Stimulated activated CD4-positive, alpha-beta T cell treated with anti-CD3 and anti-CD28 coated beads, Interleukin-1b, Interleukin-23, amount 100 ng/mL, for 48 hours (primary cell): ENCODE measurements around the gene KRTAP13-1.

Experiments used
- DNase-seq: peaks from one replicate; pipeline ENCODE4 v3.0.0-alpha.2; 2020

Gene KRTAP13-1

DNA sequence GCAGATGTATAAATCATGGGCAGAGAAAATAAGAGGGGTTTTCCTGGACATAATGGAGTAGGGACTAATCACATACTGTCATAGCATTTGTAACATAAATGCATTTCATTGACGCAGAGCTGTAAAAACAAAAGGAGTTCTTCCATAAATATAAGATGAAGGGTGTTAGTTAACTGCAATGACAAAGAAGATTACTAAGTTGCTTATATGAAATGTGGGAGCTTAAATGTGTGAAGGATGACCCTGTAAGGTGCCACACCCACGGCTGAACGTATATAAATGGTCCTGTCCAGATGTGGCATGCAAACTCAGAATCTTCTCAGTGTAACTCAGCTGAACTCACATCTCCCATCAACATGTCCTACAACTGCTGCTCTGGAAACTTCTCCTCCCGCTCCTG, at the start of gene KRTAP13-1:
TSS of gene KRTAP13-1 (plus strand) at position 301 of the 400 bp plus-strand sequence. CDS start at position 357, 56 bp downstream.
- DNase-seq: no peak

DNA sequence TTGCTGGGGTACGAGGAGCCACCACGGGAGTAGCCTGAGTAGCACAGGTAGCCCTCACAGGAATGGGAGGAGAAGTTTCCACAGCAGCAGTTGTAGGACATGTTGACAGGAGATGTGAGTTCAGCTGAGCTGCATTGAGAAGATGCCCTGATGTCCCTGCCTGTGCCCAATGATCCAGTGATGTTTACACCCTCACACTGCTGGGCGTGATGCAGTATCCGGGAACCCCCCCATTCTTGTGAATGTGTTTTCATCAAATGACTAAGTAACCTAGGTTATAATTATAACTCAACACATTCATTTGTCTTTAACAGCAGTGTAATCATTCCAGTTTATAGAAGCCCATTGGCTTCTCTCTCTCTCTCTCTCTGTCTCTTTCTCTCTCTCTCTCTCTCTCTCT, 47.3 kb upstream of the KRTAP13-1 start, which contains the start of gene KRTAP23-1:
TSS of gene KRTAP23-1 (minus strand) at position 101 of the 400 bp plus-strand sequence. CDS start at position 101, 0 bp downstream.
- no peak for DNase-seq

DNA sequence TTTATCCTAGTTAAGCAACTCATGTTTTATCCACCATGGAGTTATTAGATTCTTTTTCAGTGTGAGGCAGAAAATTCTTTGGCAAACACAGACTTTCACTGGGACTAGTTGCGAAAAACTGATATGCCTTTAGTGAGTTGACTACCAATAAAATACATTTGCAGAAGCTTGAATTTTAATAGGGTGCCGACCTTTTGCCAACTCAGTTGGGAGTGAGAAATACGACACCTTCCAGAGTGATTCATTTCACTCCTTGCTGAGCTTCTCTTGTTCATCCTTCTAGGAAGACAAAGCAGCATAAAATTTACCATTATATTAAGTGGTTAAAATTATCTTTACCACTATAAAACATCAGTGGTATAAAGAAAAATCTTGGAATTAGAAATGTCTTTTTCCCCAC, 46.3 kb upstream of the KRTAP13-1 start:
- DNase-seq: no peak

- no peak for DNase-seq
Measured at GRCh38 chr21:30351534-30351933, 44.3 kb upstream of the KRTAP13-1 start.

DNA sequence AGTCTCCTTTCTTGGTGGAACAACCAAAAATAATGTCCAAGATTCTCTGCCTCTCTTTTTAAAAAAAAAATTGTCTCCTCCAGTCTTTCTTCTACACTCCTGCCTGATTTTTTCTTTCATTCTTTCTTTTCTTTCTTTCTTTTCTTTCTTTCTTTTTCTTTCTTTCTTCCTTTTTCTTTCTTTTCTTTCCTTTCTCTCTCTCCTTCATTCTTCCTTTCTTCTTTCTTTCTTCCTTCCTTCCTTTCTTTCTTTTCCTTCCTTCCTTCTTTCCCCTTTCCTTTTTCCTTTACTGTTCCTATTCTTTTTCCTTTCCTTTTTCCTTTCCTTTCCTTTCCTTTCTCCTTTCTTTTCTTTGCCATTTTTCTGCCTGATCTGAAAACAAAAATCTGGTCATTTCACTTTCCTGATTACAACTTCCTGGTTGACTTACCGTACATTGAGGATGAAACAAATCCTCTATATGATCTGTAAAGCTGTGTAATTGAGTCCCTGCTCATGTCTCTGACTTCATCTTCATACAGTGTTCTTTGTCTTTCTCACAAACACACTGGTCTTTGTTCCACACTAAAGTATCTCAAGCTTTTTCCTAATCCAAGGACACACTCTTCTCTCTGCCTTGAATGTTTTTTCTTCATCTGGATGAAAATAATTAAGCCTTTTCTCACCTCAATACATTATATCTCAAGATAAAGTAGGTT, 41.4 kb upstream of the KRTAP13-1 start:
- DNase-seq: no peak

DNA sequence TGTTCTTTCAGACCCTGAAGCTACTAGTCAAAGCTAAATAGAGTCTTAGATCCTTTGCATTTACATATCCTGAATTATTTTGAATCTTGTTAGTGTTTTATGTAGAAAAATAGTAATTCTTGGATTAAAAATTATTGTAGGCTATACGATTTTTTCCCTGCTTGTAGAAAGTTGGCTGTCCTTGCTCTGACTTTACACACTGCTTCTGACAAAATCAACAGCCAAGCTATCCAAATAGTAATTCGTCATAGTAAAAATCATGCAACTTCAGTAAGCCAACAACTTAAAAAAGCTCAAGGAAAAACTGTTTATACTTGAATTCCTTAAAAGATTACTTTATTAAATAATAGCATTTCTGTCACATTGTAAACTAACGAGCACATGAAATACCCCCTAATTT, 39.9 kb upstream of the KRTAP13-1 start:
- no peak for DNase-seq

DNA sequence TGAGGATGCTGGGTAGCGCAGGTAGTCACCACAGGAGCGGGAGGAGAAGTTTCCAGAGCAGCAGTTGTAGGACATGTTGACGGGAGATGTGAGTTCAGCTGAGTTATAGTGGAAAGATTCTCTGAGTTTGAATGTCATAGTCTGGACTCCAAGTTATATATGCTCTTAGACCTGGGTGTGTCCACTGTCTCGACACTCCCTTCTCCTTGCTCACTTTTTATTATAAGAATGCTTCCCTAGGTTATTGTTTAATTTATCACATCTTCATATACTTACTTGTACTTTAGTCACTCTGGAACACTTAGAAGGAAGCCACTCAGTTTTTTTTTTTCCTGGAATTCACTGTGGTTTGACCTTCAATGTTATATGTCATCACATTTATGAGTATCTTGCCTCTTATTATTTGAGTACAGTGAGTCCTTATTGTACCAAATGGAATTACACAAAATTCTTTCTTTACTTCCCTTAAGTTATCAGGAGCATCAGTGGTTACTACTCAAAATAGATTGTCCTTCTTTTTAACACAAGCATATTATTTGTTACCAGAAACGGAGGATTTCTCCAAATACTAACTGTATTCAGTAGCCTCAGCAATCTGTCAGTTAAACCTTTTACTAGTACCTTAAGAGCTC, 23.6 kb upstream of the KRTAP13-1 start, which contains the start of gene KRTAP13-2:
TSS of gene KRTAP13-2 (minus strand) at position 133 of the 632 bp plus-strand sequence. CDS start at position 75, 58 bp downstream.
- no peak for DNase-seq

- no peak for DNase-seq
Measured at GRCh38 chr21:30382201-30382600, 13.6 kb upstream of the KRTAP13-1 start.

GRCh38 chr21:30391492-30392025, 4.3 kb upstream of the KRTAP13-1 start:
- no peak for DNase-seq

GRCh38 chr21:30408782-30409494, 13.1 kb downstream of the KRTAP13-1 start:
- DNase-seq: no peak

GRCh38 chr21:30415993-30416392, 20.2 kb downstream of the KRTAP13-1 start:
- DNase-seq: no peak

DNA sequence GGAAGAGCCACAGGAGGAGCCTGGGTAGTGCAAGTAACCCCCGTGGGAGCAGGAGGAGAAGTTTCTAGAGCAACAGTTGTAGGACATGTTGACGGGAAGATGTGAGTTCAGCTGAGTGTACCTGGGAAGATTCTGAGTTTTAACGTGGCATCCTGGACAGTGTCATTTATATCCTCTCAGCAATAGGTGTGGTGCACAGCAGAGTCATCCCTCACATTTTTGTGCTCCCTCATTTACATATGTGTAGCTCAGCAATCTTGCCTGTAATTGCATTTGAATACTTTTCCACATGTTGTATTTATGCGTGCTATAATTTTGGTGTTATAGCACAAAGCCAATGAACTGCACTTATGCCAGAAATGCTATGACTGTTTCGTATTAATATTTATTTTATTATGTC, 30.0 kb downstream of the KRTAP13-1 start, which contains the start of gene KRTAP13-3:
TSS of gene KRTAP13-3 (minus strand) at position 101 of the 400 bp plus-strand sequence. CDS start at position 87, 14 bp downstream.
- no peak for DNase-seq

DNA sequence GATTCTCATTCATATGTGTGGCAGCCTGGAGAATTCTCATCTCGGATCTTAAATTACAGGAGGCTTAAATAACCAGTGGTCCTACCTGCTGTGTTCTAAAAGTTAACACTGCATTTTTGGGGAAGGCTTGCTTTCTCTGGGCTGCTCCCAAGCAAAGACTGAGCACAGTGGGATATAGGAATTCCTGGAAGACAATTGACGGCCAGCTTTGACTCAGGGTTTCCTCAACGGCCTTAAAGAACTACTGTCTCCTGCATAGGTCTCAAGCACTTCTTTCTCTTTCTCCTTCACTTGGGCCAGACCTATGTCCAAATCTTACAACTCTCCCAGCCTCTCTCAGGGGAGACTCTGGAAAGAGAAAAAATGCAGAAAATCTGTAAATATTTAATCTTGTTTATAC, 30.9 kb downstream of the KRTAP13-1 start:
- no peak for DNase-seq

DNA sequence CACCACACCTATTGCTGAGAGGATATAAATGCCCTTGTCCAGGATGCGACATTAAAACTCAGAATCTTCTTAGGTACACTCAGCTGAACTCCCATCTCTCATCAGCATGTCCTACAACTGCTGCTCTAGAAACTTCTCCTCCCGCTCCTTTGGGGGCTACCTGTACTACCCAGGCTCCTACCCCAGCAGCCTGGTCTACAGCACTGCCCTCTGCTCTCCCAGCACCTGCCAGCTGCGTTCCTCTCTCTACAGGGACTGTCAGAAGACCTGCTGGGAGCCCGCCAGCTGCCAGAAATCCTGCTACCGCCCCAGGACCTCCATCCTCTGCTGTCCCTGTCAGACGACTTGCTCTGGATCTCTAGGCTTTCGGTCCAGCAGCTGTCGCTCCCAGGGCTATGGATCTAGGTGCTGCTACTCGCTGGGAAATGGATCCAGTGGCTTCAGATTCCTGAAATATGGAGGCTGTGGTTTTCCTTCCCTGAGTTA, 34.4 kb downstream of the KRTAP13-1 start, which contains the start of gene KRTAP13-4:
TSS of gene KRTAP13-4 (plus strand) at position 51 of the 486 bp plus-strand sequence. CDS start at position 107, 56 bp downstream.
- DNase-seq: no peak

DNA sequence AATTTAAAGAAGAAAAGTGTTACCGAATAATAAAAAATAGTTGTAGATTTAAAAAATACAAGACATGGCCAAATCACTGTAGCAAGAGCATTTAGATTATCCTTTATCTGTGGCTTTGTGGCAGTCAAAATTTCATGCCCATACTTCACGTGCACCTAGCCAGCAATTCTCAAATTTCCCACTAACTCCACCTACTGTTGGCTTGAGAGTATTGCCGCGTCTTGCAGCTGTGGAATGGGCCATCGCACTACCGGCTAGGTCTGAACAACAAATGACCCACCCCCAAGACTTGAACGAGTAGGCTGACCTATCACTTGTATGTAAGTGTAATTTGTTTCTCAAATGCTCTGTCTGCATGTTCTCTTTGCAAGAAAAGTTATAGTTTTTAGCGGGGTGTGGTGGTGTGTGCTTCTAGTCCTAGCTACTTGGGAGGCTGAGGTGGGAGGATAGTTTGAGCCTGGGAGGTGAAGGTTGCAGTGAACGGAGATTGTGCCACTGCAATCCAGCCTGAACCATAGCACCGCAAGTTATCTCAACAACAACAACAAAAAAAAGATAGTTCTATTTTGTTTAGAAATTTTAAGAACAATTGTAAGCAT, 38.3 kb downstream of the KRTAP13-1 start:
- DNase-seq: peak; percentile 7

- no peak for DNase-seq
Measured at GRCh38 chr21:30437010-30437565, 41.3 kb downstream of the KRTAP13-1 start.

- no peak for DNase-seq
Measured at GRCh38 chr21:30439975-30440374, 44.1 kb downstream of the KRTAP13-1 start, which contains the start of gene KRTAP15-1. Gene KRTAP15-1, plus strand, starts transcription at chr21:30440275. Its CDS starts 53 bp downstream, at chr21:30440328.

GRCh38 chr21:30443226-30443625, 47.4 kb downstream of the KRTAP13-1 start:
- no peak for DNase-seq

DNA sequence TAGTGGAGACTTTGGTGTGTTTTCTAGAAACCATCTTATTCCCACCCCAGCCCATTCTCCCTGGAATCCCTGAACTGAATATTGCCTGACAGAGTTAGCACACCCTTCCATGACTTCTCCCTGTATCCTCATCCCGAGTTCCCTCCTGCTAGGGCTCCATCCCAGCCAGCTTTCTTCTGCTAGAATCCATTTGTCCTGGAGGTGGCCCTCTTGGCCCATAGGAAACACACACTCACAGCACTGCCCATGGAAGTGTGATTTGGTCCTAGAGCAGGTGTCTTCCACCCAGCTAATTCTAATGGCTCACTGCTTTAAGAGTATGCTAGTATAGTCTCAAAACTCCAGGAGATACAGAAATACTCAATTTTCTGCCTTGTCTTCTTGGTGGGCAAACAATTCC, 48.4 kb downstream of the KRTAP13-1 start:
- DNase-seq: no peak
